Activated naive CD4-positive, alpha-beta T cell treated with anti-CD3 and anti-CD28 coated beads, Interleukin-2, amount 50 U/mL, for 16 hours (primary cell): ENCODE data around the gene DYNLL2.
A peak's percentile ranks its signal among the peaks of the same experiment; 100 is the strongest.
"Not testable (repeated sequence)": the region's sequence is repeated elsewhere in the genome, so short reads cannot be mapped to it uniquely, and the experiment has no call there.

Source experiments
- DNase-seq: peaks from one replicate; pipeline ENCODE4 v3.0.0-alpha.2; 2020

DYNLL2 gene

GRCh38 chr17:58107306-58107705 is 24.1 kb downstream of the DYNLL2 start:
- DNase-seq, result no peak

GRCh38 chr17:58109197-58109596 is 26.0 kb downstream of the DYNLL2 start:
- no peak for DNase-seq

GRCh38 chr17:58110012-58110411 is 26.8 kb downstream of the DYNLL2 start:
- DNase-seq, result no peak

- no peak for DNase-seq
Measured at GRCh38 chr17:58111676-58112075, 28.5 kb downstream of the DYNLL2 start.

GRCh38 chr17:58112970-58113631 is 29.9 kb downstream of the DYNLL2 start:
- peak; percentile 84 for DNase-seq

GRCh38 chr17:58113947-58114346 is 30.7 kb downstream of the DYNLL2 start:
- DNase-seq, result no peak

- no peak for DNase-seq
Measured at GRCh38 chr17:58117382-58117781, 34.2 kb downstream of the DYNLL2 start.

- DNase-seq, result no peak
Measured at GRCh38 chr17:58119491-58119890, 36.3 kb downstream of the DYNLL2 start.

GRCh38 chr17:58120195-58120822 is 37.1 kb downstream of the DYNLL2 start:
- DNase-seq, result peak; percentile 31

- DNase-seq, result no peak
Measured at GRCh38 chr17:58121925-58122324, 38.7 kb downstream of the DYNLL2 start.

GRCh38 chr17:58127846-58128245 is 44.6 kb downstream of the DYNLL2 start:
- no peak for DNase-seq

- DNase-seq, result not testable (repeated sequence)
Measured at GRCh38 chr17:58132697-58133096, 49.5 kb downstream of the DYNLL2 start.

GRCh38 chr17:58136669-58137279 is 53.6 kb downstream of the DYNLL2 start:
- no peak for DNase-seq

GRCh38 chr17:58141505-58141904 is 58.3 kb downstream of the DYNLL2 start:
- no peak for DNase-seq

GRCh38 chr17:58143335-58143734 is 60.1 kb downstream of the DYNLL2 start:
- DNase-seq, result not testable (repeated sequence)

- DNase-seq, result no peak
Measured at GRCh38 chr17:58144801-58145200, 61.6 kb downstream of the DYNLL2 start.
